Measurements from ENCODE around the gene YWHAB. TPM values are rescaled to one million over a fixed set of nuclear protein-coding genes. Genes with fewer than 3 reads are reported as not detected.
"Not testable (repeated sequence)": the region's sequence is repeated elsewhere in the genome, so short reads cannot be mapped to it uniquely, and the experiment has no call there.

YWHAB gene
- 289 and 293 TPM in 2 replicates for total RNA-seq

DNA sequence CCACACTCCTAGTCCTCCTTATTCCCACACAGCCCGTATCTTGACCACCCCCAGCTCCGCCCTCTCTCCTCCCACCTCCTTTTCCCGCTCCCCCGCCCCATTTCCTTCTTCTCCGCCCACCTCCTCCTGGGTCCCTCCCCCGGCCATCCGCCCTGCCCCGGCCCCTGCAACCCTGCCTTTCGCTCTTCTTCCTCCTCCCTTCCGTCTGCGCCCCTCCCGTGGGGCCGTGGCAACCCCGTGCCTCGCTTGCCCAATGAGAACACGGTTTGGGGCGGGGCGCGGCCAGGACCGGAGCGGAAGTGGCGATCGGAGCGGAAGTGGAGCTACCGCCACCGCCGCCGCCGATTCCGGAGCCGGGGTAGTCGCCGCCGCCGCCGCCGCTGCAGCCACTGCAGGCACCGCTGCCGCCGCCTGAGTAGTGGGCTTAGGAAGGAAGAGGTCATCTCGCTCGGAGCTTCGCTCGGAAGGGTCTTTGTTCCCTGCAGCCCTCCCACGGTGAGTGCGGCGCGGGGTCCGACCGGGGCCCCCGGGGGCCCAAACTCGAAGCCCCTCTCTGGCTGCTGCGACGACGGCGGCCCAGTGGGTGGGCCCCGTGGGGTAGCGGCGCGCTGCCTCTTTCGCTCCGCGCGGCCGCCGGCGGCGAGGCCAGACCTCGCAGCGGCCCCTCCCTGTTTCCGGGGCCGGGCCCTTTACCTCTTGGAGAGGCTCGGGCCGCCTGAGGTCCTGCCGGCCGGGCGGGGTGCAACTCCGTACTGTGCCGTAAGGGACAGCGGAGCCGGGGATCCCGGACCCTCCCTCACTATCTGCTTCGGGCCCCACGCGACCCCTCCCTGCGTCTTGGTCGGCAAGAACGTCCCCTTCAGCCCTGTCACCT lies at the start of gene YWHAB:
YWHAB (plus strand) TSS at position 314 of the 874 bp plus-strand sequence. CDS start 15,829 bp downstream, outside the sequence.
- intact Hi-C loops (cut with micrococcal nuclease): loop anchor here (1.0 to 10.0 kb wide), 5 partner anchors 25 to 671 kb away; partner anchors contain the start of genes OSER1, PABPC1L, SERINC3 and STK4

DNA sequence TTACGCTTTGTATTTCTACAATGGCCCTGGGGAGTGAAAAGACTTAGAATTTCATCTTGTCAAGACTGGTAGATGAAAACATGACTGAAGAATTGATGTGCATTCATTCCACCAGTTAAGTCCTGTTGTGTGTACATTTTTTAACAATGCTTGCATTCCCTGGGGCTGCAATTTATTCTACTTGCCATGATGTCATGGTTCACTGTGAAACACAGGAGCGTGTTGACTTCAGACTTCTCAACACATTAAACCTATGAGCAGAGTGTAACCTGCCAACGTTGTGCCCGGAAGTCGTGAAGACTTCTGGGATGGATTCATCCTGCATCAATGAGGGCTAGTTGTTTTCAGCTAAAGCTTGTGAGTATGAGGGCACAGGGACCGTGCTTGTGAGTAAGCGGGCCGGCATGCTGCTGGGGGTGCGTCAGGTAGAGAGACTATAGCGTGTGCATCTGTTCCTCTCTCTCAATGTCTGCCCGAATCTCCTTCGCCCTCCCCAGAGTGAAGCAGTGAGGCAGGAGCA lies 48.8 kb upstream of the YWHAB start:
- intact Hi-C loops (cut with micrococcal nuclease): no loop called here

DNA sequence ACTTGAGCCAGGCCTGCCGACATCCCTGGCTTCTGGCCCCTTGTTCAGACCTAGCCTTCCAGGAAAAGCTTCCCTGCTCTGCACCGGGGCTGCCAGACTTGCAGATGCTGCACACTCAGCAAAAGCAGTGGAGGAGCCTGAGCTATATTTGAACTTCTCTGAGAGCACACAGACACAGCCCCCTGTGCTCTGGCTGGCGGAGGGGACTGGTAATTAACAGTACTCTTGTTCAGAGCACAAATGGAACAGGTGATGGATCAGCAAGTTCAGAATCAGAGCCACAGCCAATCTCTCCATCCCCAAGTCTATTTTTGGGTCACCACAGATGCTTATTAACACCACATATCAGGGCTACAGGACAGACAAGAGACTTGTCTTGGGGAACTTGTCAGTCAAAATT lies 47.6 kb upstream of the YWHAB start:
- intact Hi-C loops (cut with micrococcal nuclease): no loop called here

DNA sequence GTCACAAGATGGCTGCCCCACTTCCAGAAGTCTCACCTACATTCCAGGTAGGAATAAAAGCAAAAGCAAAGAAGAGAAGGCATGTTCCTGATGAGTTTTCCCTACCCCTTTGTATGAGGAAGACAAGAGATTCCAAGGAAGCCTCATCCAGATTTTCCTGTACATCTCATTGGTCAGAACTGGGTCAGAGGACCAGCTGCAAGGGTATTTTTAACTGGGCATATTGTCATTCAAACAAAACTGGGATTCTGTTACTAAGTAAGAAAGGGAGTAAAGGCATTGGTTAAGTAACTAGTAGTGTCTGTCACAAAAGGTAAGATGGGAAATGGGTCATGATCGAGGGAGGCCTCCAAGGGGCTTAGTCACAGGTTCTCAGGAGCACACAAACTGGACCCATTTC lies 47.0 kb upstream of the YWHAB start:
- intact Hi-C loops (cut with micrococcal nuclease): no loop called here

DNA sequence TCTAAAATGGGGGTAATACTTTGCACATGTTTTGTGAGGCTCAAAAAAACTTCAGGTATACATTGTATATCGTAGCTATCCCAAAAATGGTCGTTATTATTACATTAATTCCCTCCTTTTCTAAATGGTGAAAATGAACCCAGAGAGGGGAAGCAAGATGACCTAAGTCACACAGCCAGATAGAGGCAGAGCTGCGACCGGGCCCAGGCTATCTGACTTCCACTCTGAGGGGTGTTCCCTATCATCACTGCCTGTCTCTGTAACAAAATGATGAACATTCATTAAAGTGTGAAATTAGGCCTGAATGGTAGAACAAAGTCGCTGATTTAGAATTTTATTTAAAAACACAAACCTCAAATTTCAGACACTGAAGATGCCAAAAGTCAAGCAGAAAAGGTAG lies 46.0 kb upstream of the YWHAB start:
- intact Hi-C loops (cut with micrococcal nuclease): no loop called here

DNA sequence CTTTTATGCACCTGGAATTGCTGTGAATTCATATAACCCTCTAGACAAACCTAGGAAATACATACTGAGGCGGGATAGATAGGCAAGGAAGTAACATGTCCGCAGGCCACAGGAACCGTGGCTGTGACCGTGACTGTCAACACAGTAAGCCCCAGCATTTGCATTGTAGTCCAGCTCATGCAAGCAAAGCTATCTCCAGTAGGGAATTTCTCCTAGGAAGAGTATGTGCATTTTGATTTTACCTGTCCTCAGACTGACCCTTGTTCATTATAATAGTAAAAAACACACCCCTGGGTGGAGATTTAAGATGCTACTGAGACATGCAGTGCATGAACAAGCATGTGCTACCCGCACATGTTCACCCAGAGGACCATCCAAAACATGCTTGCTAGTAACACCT lies 44.7 kb upstream of the YWHAB start:
- intact Hi-C loops (cut with micrococcal nuclease): no loop called here

DNA sequence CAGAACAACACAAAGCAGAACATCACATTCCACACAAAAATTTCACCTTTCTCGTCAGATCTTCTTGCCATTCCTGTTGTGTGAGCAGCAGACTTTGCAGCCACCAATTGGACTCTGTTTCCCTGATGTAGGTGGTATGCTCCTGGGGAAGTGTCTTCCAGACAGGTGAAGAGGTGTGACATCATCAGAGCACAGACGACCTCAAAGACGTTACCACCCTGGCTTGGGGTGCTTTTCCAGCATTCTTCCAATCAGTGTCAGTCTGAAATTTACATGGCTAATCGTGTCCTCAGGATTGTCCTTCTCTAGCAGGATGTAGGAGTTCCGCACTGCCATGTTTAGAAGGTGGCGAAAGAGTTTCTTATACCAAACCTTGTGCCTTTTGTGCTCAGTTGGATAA lies 43.5 kb upstream of the YWHAB start:
- intact Hi-C loops (cut with micrococcal nuclease): no loop called here

DNA sequence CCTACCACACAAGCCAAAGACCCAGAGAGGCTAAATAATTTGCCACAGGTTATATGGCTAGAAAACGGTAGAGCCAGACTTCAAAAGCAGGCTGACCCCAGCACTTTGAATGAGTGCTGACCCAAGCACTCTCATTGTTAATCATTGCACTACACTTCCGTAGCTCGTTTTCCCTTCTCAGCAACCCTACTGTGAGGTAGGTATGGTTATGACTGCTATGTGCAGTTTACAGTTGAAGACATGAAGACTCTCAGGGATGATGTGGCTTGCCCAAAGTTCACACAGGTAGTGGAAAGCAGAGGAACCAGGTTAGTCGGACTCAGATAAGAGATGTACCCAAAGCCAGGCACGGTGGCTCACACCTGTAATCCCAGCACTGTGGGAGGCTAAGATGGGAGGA lies 41.6 kb upstream of the YWHAB start:
- intact Hi-C loops (cut with micrococcal nuclease): no loop called here

DNA sequence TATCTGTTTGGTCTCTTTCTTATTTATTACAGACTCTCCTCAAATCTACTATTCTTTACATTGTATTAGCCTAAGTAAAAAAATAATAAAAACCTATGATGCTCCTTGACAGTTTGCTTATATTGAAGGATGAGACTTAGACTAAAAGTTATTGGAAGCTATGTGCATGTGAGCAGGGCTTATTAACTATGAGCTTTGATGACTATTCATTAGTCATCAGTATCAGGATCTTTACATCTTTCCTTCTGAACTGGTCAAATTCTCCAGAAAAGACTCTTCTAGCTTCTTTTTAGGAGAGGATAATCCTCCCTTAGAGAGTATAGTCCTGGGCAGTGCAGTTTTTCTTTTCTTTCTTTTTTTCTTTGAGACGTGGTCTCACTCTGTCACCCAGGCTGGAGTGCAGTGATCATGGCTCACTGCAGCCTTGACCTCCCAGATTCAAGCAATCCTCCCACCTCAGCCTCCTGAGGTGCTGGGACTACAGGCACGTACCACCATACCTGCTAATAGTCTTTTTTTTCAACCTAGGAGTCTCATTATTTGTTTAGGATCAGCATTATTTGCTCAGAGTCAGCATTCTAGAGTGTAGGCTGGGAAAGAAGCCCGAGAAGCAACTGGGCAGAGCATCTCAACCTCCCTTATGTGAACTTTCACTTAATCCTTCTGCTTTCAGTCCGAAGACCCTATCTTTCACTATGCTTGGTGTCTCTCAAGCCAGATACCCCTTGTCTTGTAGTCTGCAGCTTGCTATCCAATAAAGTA lies 37.1 kb upstream of the YWHAB start:
- intact Hi-C loops (cut with micrococcal nuclease): no loop called here

DNA sequence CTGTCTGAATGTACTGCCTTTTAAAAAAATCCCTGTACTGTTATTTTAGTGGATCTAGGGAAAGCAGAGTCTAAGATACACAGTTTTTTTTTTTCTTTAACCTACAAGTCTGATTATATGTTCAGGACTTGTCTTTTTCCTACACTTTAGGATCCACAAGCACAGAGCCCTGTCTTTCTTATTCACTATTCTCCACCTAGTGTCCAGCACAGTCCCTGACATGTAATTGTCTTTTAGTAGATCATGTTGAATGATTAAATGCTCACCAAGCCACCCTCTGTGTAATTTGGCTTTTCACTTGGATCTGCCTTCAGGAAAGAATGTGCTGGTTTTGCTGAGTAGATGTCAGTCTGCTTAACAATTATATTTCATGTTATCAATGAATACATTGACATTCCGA lies 35.8 kb upstream of the YWHAB start:
- intact Hi-C loops (cut with micrococcal nuclease): no loop called here

DNA sequence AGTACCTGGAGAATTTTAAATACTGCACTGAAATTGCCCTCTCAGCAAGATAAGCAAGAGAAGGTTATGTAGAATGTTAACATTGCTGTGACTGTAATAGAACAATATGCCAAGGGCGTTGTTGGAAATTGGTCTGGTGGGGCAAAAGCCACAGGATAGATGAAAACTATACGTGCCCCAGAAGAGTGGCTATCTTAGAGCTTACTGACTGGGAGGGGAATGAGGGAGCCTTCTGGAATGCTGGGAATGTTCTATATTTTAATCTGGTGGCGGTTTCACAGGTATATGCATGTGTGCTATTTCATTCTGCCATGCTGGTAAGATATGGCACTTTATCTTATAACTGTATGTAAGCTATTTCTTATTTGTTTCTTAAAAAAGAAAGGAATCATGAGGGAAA lies 35.2 kb upstream of the YWHAB start:
- intact Hi-C loops (cut with micrococcal nuclease): no loop called here

DNA sequence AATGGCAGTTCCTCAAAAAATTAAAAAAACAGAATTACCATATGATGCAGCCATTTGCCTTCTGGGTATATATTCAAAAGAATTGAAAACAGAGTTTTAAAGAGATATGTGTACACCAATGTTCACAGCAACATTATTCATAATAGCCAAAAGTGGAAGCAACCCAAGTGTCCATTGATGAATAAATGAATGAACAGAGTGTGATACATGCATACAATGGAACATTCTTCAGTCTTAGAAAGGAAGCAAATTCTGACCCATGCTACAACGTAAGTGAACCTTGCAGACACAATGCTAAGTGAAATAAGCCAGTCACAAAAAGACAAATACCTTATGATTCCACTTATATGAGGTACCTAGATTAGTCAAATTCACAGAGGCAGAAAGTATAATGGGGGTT lies 34.7 kb upstream of the YWHAB start:
- intact Hi-C loops (cut with micrococcal nuclease): no loop called here

DNA sequence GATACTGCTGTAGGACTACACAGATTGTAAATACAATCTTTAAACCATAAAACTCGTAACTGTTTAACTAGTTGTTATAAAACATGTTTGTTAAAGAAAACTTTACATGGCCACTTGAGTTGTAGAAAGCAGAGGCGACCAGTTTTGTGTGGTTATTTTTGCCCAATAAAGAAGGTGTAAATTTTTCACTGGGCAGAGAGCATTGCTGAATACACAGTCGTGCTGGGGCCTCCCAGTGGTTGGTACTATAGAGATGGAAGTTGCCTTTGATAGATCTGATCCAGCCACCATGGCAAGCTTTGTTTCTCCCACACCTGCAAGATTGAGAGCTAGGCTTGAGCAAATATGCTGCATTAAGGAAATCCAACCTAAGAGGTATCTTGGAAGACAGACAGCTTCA lies 34.0 kb upstream of the YWHAB start:
- intact Hi-C loops (cut with micrococcal nuclease): no loop called here

DNA sequence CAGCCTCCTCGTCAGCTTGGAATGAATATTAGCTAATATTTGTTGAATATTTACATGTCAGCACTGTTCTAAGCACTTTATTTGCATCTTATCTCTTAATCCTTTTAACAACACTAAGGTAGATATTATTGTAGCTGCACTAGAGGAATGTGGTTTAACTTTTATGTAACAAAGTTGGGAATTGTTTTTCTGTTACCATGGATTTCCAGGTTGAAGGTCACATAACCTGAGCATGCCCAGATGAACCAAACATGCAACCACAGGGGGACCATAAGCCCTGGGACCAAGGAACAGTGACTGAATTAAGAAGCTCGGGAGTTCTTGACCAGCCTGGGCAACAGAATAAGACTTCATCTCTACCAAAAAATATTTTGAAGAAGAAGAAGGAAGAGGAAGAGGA lies 29.1 kb upstream of the YWHAB start:
- intact Hi-C loops (cut with micrococcal nuclease): no loop called here

DNA sequence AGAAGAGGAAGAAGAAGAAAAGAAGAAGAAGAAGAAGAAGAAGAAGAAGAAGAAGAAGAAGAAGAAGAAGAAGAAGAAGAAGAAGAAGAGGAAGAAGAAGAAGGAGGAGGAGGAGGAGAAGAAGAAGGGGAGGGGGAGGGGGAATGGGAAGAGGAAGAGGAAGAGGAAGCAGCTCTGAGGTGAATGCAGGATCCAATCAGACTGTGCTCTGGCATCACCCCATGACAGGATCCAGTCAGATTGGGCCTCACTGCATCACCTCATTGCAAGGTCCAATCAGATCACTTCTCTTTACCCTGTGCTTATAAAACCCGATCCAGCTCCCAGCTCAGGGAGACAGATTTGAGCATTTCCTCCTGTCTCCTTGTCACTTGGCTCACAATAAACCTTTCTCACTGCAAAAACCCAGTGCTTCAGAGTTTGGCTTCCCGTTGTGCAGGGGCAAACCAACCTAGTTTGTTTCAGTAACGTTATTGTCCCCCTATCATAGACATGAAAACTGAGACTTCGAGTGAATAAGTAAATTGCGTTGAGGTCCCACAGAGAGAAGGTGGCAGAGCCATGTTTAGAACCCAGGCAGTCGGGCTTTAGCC lies 28.6 kb upstream of the YWHAB start:
- intact Hi-C loops (cut with micrococcal nuclease): no loop called here

DNA sequence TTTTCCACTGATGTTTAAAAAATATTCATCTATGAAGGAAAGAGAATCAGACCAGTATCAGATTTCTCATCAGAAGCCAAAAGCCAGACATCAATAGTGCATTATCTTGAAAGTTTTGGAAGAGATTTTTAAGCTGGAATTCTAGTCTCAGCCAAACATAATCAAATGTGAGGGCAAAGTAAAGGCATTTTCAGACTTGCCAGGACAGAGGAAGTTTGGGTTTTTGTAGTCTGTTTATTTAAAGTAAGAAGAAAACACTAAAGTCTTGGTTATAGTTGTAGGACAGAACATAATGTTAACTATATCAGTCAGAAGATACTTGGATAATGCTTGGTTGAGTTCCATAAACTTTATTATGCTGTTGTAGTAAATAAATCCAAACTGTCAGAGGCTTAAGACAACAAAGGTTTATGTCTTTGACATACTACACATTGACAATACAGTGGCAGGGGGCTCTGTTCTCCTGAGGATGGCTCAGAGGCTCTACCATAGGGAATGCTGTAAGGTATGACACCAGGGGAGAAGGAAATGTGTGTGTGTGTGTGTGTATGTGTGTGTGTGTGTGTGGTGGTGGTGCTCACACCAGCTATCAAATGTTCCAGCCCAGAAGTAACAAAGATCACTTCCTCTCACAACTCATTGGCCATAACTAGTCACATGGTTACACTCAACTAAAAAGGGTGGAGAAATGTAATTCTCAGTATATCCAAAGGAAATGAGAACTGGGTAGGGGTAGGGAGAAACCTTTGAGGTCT lies 26.7 kb upstream of the YWHAB start:
- intact Hi-C loops (cut with micrococcal nuclease): no loop called here

DNA sequence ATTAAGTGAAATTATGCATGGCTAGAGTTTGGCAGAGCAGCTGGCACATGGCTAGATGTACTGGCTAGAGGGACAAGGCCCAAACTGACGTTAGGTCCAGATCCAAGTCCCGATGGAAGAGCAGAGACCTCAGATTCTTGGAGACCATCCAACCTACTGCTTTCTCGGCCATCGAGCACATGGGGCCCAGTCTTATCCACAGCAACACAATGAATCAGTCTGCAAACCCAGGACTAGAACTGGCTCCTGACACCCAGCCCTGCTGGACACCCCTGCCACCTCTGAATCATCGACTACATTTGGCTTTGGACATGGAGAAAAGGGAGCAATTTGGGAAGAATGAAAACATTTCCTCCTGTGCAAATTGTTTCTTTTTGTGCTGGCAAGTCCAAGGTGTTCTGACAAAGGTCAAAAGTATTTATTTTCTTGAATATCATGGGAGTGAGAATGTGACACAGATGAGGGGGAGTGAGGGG lies 23.9 kb upstream of the YWHAB start:
- intact Hi-C loops (cut with micrococcal nuclease): no loop called here

DNA sequence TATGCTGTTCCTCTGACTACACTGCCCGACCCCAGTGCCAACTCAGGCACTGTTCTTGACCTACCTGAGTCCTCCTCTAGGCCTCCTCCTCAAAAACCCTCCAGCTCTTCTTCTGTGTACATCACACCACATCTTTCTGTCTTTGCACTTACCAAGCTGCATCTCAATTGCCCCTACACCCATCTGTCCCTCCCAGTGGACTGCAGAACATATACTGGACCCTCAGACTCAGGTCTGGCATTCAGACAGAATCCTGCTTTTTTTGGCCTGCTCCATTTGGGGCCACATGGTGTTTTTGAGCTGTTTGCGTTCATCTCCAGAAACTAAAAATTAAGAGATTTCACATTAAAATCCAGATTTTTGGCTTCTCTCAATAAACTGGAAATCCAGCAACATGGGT lies 23.2 kb upstream of the YWHAB start:
- intact Hi-C loops (cut with micrococcal nuclease): no loop called here

DNA sequence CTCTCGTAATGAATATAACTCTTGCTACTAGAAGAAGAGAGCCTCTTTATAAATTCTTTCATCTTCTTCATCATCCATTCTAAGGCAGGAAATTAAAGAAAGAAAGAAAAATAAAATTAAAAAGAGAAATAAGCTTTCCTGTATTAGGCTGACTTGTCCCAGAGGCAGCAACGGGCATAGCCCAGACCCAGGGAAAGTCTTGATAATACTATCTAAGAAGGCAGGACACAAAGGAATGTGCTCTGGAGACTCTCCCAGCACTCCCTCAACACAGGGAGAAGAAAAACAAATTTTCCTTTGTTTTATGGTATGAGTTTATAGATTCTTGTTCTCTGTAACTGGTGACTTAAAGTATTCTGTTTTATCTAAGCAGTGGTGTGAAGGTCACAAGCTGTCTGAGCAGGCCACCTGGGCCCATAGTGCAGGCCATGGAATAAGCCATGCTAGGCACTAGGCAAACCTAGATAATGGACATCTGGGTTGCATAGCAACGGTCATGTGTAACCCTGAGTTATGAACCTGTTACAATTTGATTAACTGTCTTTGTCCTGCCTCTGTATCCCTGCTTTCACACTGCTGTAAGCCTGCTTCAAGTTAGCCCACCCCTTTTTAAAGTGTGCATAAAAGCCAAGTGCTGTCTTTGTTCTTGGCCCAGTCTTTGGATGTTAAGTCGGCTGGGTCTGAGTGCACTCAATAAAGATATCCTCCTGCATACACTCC lies 22.0 kb upstream of the YWHAB start:
- intact Hi-C loops (cut with micrococcal nuclease): not testable (repeated sequence)

DNA sequence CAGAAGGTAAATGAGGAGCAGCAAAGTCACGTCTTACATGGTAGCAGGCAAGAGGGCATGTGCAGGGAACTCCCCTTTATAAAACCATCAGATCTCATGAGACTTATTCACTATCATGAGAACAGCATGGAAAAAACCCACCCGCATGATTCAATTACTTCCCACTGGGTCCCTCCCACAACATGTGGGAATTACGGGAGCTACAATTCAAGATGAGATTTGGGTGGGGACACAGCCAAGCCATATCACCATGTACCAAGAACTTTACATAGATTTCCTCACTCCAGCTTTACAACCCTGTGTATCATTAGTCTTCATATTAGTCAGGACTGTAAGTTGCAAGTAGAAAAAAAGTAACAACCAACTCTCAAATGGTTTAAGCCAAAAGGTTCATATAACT lies 21.0 kb upstream of the YWHAB start:
- intact Hi-C loops (cut with micrococcal nuclease): not testable (repeated sequence)

All from T-helper 2 cell treated with Interferon-gamma antibody and Interleukin-4, amounts not matched to agents 100 ng/mL and 5 ng/mL, for 36 hours (primary cell).